Upper lobe of left lung (tissue), 6 donors: ENCODE results near the gene LACC1. TPM values are rescaled to one million over a fixed set of nuclear protein-coding genes. Genes with fewer than 3 reads are reported as not detected.

Experiments
- ATAC-seq, 2 donors: fragments of 200-7000 bp; cut with Tn5 transposase; one replicate each; pipeline ENCODE4 v1.9.1; 2022; ENCODE audit warnings: mild to moderate bottlenecking in 2 of 2, moderate library complexity in 2 of 2; ENCODE audit not compliant: low FRiP score in 2 of 2
- DNase-seq, 2 donors: peaks; one replicate each; pipeline ENCODE4 v3.0.0-alpha.2; 2019 to 2020
- H3K27ac ChIP-seq, 4 donors: fragments of 200-600 bp; sonication (generic); one replicate each; pipeline ENCODE4 v1.5.1; 2016 to 2019
- H3K27me3 ChIP-seq, 4 donors: fragments of 200-600 bp; sonication (generic); one replicate each; pipeline ENCODE4 v1.5.1; 2017 to 2019
- H3K36me3 ChIP-seq, 4 donors: fragments of 200-600 bp; sonication (generic); one replicate each; pipeline ENCODE4 v1.5.1; 2016 to 2019
- H3K4me1 ChIP-seq, 4 donors: fragments of 200-600 bp; sonication (generic); one replicate each; pipeline ENCODE4 v1.5.1; 2018 to 2019
- H3K4me3 ChIP-seq, 4 donors: fragments of 200-600 bp; sonication (generic); one replicate each; pipeline ENCODE4 v1.5.1; 2017 to 2019; ENCODE audit warnings: mild to moderate bottlenecking in 2 of 4, moderate library complexity in 1 of 4
- H3K9me3 ChIP-seq, 4 donors: fragments of 200-600 bp; sonication (generic); one replicate each; pipeline ENCODE4 v1.5.1; 2018 to 2019
- CTCF ChIP-seq, 6 experiments: fragments of 450-650 bp in 4 of 6; fragments of 200-600 bp in 2 of 6; sonication (generic) in 2 of 6; IDR thresholded peaks; one replicate each; pipeline ENCODE4 v1.5.1; 2016 to 2019; ENCODE audit warnings: antibody characterized with exemption in 6 of 6
- EP300 ChIP-seq, 4 donors: sonication (generic); formaldehyde crosslinking; IDR thresholded peaks; one replicate each; pipeline ENCODE4 v1.5.1; 2017; ENCODE audit warnings: antibody characterized with exemption in 4 of 4, control low read depth in 2 of 4
- POLR2A ChIP-seq, 4 donors: fragments of 450-650 bp; IDR thresholded peaks; one replicate each; pipeline ENCODE4 v1.5.1; 2016 to 2017; ENCODE audit warnings: antibody characterized with exemption in 4 of 4, mild to moderate bottlenecking in 2 of 4
- POLR2AphosphoS5 ChIP-seq, 2 donors: sonication (generic); formaldehyde crosslinking; IDR thresholded peaks; one replicate each; pipeline ENCODE4 v1.5.1; 2017; ENCODE audit warnings: antibody characterized with exemption in 2 of 2
- WGBS, 2 donors: methylation state at CpG; one replicate each; pipeline ENCODE4 v1.1.5; 2017 to 2018; 5-methylcytosine and 5-hydroxymethylcytosine counted together
- total RNA-seq, 6 donors: library from RNA; depleted of rRNA in 4 of 6; stranded (reverse); fragments of >200 nt in 4 of 6; gene quantifications; one replicate each; pipeline versions ENCODE4 v1.1.0 to v1.2.1, GENCODE V29; 2016 to 2021
- donor health status: DM: no; HTN: no; CAD: no; lungs with moderate emphysema.
- donor health status: DM: no; HTN: yes; CAD: no; lungs with severe emphysema.

The LACC1 gene
- total RNA-seq, 6 donors from 2014 or later, result 1.6 to 18.9 (median 13.8) TPM

- DNase-seq (no peak), ATAC-seq (no peak)
- Histone ChIP-seq H3K9me3 (no peaks in the 10 kb centered on the region), H3K36me3 (no peaks in the 10 kb centered on the region), H3K27me3 (no peaks in the 10 kb centered on the region), H3K4me1 (peaks cover 12 to 20% (median 13%) of the 10 kb centered on the region in 4 donors), H3K27ac (no peak overlapping the region), H3K4me3 (no peak overlapping the region)
- no peak for TF ChIP-seq EP300 (IDR thresholded peaks at IDR 0.05)
- no peak for TF ChIP-seq POLR2A (IDR thresholded peaks at IDR 0.05)
- no peak for TF ChIP-seq POLR2AphosphoS5 (IDR thresholded peaks at IDR 0.05)
- no peak for TF ChIP-seq CTCF (IDR thresholded peaks at IDR 0.05)
- WGBS, 2 donors, result 97% methylated on average over 2 of the region's 2 CpGs
Observed at GRCh38 chr13:43876366-43876765, 3.3 kb upstream of the LACC1 start.

DNA sequence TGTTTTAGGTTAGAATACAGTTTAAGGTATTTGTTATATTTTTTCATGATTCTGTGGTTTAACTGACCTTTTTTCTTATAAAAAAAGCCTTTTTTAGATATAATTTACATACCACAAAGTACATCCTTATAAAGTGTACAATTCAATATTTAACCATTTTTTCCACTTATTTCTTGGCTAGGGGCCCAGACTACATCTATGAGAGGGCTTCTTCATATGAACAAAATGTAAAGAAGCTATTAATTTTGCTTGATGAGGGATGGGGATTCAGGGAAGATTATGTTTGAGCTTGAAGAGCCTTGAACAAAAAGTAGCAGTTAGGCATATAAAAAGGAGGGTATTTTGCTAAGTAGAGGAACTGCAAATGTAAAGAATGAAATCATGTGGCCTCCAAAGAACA lies 2.4 kb upstream of the LACC1 start:
- H3K27ac ChIP-seq, result no peak overlapping the region
- H3K36me3 ChIP-seq, result no peaks in the 10 kb centered on the region
- H3K4me1 ChIP-seq, result peaks cover 12 to 20% (median 13%) of the 10 kb centered on the region in 4 donors
- H3K4me3 ChIP-seq, result no peak overlapping the region
- ATAC-seq (no peak), DNase-seq (no peak)
- no peaks in the 10 kb centered on the region for H3K9me3 ChIP-seq
- no peak for TF ChIP-seq EP300 (IDR thresholded peaks at IDR 0.05)
- TF ChIP-seq POLR2AphosphoS5 (IDR thresholded peaks at IDR 0.05), result no peak
- TF ChIP-seq CTCF (IDR thresholded peaks at IDR 0.05), result no peak
- no peak for TF ChIP-seq POLR2A (IDR thresholded peaks at IDR 0.05)
- H3K27me3 ChIP-seq, result no peaks in the 10 kb centered on the region

GRCh38 chr13:43877766-43878165 lies 1.9 kb upstream of the LACC1 start:
- DNase-seq (no peak), ATAC-seq (no peak)
- Histone ChIP-seq H3K27ac (no peak overlapping the region), H3K4me1 (peaks cover 12 to 20% (median 13%) of the 10 kb centered on the region in 4 donors), H3K9me3 (no peaks in the 10 kb centered on the region), H3K36me3 (no peaks in the 10 kb centered on the region), H3K4me3 (no peak overlapping the region), H3K27me3 (no peaks in the 10 kb centered on the region)
- 82 to 86% methylated on average over 1 of the region's 1 CpG for WGBS, 2 donors
- TF ChIP-seq EP300 (IDR thresholded peaks at IDR 0.05), result no peak
- no peak for TF ChIP-seq POLR2AphosphoS5 (IDR thresholded peaks at IDR 0.05)
- TF ChIP-seq POLR2A (IDR thresholded peaks at IDR 0.05), result no peak
- TF ChIP-seq CTCF (IDR thresholded peaks at IDR 0.05), result no peak

GRCh38 chr13:43878892-43879754 lies 581 bp upstream of the LACC1 start, which contains the start of gene CCDC122:
CCDC122 (minus strand) TSS chr13:43879740; CDS start chr13:43869376, 10,364 bp downstream.
- ATAC-seq, result peak; percentile 94 to 97
- Histone ChIP-seq H3K4me3 (peak within 1 kb of the TSS; percentile 67 to 79 (median 73)), H3K9me3 (no peaks in the 10 kb centered on the region), H3K36me3 (no peaks in the 10 kb centered on the region), H3K27me3 (no peaks in the 10 kb centered on the region), H3K27ac (peak within 1 kb of the TSS; percentile 97 to 99 (median 98)), H3K4me1 (peaks cover 12 to 20% (median 13%) of the 10 kb centered on the region in 4 donors)
- DNase-seq, result peak; percentile 92 to 96
- WGBS, 2 donors, result 0 to 2% methylated on average over 31 to 68 of the region's 78 CpGs
- TF ChIP-seq CTCF (IDR thresholded peaks at IDR 0.05), result peak in 1 of 6 experiments; percentile 21
- TF ChIP-seq POLR2A (IDR thresholded peaks at IDR 0.05), result peak in 3 of 4 donors; percentile 58 to 96 (median 85)
- peak; percentile 60 for TF ChIP-seq POLR2AphosphoS5 (IDR thresholded peaks at IDR 0.05)
- peak in 2 of 4 donors; percentile 28 to 74 for TF ChIP-seq EP300 (IDR thresholded peaks at IDR 0.05)
